ENCODE measurements around the gene RNASEH2C.

The RNASEH2C gene

DNA sequence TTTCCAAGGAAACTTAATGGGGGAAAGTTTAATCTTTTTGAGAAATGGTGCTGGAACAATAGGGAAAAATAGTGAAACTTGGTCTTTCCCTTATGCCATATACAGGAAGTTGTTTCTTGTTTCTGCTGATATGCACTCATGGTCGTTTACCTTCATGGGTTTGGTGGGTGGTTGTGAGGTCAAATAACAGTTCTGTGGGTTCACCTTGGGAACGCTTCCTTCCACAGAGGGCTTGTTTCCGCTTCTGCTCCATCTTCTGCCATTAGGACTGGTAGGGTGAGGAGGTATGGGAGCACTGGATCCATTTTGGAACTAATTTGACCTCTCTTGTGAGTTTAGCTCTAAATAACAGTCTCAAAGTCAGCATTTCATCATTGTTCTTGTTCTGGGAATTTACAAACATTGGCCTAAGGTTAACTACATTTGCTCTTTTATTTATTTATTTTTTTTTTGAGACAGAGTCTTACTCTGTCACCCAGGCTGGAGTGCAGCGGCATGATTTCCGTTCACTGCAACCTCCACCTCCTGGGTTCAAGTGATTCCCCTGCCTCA lies 40.3 kb downstream of the RNASEH2C start:
- DNase-seq = no peak

DNA sequence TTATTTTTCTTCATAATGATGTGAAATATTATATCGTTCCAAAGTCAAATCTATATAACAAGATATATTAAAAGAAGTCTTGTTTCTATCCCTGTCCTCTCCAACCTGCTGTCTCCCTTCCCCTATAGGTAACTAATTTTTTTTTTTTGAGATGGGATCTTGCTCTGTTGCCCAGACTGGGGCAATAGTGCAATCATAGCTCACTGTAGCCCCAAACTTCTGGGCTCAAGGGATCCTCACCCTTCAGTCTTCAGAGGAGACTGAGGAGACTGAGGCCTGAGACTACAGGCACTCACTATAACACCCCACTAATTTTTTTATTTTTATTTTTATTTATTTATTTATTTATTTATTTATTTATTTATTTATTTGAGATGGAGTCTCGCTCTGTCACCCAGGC lies 47.6 kb downstream of the RNASEH2C start:
- no peak for DNase-seq

DNA sequence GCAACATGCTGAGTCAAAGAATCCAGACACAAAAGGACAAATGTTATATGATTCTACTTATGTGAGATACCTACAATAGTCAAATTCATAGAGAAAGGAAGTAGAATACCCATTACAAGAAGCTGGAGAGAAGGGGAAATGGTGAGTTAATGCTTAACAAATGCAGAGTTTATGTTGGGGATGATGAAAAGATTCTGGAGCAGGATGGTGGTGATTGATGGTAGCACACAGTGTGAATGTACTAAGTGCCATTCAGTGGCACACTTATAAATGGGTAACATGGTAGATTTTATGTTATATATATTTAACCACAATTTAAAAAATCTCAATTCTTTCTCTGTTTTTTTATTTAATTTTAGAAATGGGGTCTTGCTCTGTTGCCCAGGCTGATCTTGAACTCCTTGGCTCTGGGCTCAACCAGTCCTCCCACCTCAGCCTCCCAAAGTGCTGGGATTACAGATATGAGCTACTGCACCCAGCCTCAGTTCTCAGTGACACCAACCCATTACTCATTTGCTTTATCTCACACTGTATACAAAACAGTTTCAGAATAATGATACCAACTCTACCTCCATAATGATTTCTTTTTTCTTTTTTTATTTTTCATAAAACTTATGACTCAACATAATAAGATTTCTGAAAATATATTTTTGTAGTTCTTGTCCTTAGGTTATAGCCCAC lies 48.3 kb downstream of the RNASEH2C start:
- DNase-seq = no peak

All from CD4-positive, alpha-beta T cell treated with Interleukin-4 for 1 hour (primary cell).